Retinal pigment epithelial cell (primary cell): ENCODE data around the gene OTUB1.

Source experiments
- DNase-seq: peaks from one replicate; pipeline ENCODE4 v3.0.0-alpha.2; 2010; ENCODE audit warnings: low read depth
- H3K4me3 ChIP-seq: 2 replicates; pipeline ENCODE4 v1.5.1; 2011; ENCODE audit warnings: mild to moderate bottlenecking, low read length, control low read depth, moderate library complexity
- TF ChIP-seq, protein P1 (sequence below): conservative IDR thresholded peaks from 2 replicates; pipeline ENCODE4 v1.5.1; 2011; ENCODE audit warnings: low read depth, low read length, control low read depth, inconsistent platforms

The OTUB1 gene

DNA sequence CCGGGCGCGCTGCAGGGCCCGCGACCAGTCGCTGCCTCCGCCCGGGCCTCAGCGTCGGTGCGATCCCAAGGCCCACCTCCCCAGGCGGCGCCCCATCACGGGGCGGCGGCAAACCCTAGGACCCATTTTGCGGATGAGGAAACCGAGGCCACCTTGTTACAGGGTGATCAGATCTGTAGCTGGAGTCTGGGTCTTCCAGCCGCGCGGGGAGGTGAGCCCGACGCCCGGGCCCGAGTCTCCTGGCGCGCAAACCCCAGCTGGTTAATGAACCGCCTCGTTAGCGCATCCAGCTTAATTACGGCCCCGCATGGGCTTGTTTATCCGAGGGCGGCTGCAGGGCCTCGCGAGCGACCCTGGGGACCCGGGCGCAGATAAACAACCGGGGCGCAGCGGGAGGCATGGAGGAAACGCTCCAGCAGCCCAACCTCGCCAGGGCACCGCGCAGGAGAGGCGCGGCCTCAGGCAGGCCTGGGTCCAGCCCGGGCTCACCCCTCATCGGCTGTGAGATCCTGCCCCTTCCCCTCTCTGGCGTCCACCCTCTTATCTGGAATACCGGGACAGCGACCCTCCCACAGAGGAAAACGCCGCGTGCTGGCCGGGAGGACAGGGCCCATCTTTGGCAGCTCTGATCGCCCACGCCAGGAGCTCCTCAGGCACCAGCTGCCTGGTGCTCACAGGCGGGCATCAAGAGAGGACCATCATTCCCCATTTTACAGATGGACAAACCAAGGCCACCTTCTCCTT is 14.7 kb downstream of the OTUB1 start:
- DNase-seq: no peak
- H3K4me3 ChIP-seq: no peak overlapping the region
- TF ChIP-seq, protein P1, sequence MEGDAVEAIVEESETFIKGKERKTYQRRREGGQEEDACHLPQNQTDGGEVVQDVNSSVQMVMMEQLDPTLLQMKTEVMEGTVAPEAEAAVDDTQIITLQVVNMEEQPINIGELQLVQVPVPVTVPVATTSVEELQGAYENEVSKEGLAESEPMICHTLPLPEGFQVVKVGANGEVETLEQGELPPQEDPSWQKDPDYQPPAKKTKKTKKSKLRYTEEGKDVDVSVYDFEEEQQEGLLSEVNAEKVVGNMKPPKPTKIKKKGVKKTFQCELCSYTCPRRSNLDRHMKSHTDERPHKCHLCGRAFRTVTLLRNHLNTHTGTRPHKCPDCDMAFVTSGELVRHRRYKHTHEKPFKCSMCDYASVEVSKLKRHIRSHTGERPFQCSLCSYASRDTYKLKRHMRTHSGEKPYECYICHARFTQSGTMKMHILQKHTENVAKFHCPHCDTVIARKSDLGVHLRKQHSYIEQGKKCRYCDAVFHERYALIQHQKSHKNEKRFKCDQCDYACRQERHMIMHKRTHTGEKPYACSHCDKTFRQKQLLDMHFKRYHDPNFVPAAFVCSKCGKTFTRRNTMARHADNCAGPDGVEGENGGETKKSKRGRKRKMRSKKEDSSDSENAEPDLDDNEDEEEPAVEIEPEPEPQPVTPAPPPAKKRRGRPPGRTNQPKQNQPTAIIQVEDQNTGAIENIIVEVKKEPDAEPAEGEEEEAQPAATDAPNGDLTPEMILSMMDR: no peak

DNA sequence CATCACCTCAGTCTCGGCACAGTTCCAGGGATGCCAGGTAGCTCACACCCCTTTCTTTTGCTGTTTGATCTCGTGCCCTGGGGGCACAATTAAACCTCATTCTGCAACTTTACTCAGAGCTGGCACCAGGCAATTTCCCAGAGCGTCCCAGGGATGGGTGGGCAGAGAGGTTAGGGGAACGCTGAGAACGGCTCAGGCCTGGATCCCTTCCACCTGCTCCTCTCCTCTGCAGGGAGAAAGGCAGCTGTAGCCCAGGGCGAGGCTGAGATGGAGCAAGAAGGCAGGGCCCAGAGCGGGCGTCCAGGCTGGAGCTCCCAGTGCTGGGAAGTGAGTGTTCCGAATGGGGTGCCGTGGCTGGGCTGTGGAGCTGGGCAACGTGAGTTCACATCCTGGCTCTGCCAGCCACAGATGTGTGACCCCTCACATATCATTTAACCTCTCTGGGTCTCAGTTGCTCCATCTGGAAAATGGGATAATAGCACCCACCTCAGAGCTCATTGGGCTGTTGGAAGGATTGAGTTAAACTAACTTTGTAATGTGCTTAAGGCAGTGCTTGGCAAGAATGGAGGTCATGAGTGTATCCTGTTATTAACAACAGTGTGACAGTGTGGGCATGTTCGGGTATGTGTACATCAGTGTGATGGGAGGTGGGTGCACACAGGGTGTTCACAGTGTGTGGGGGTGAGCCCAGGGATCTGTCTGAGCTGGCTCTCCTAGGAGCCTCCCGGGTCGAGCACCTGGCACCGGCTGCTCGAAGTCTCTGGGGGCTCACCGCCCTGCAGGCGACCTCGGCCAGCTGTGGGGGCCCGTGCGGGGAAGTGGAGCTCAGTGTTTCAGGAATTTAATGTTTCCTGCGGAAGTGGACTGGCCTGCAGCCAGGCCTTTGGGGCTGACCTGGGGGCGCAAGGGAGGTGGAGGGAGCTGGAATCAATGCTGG is 15.5 kb downstream of the OTUB1 start:
- no peak for DNase-seq
- no peak overlapping the region for H3K4me3 ChIP-seq
- TF ChIP-seq, protein P1: no peak

DNA sequence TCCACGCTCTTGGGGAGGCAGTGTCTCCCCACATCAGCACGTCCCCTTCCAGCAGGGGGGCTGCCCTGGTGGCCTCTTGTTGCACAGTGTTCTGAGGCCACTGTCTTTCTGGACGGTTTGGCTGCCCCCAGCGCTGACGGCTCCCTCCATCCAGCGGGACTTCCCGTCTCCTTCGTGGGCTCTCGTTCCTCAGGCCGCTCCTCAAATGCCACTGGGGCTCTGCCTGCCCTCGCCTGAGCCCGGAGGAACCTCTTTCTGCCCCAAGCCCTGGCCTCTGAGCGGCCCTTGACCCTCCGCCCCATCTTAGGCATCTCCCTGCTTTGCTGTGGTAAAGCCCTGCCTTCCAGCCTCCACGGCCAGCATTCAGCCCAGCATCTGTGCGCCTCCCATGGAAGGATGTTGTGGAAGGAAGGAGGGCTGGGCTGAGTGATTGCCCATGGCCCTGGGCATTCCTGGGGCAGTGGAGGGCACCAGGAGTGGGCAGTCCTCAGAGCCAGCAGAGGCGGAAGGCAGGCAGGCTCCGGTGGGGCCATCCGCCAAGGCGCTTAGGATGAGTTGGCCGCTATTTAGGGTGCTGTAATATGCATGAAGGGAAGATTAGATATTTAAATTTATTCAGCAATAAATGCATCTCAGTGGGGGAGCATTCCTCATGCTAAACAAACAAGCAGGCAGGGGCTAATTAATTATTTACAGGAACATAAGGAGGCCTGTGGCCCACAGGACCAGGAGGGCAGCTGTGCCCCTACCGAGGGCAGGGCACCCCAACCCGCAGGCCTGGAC is 17.8 kb downstream of the OTUB1 start:
- H3K4me3 ChIP-seq: no peak overlapping the region
- DNase-seq: no peak
- TF ChIP-seq, protein P1: no peak

DNA sequence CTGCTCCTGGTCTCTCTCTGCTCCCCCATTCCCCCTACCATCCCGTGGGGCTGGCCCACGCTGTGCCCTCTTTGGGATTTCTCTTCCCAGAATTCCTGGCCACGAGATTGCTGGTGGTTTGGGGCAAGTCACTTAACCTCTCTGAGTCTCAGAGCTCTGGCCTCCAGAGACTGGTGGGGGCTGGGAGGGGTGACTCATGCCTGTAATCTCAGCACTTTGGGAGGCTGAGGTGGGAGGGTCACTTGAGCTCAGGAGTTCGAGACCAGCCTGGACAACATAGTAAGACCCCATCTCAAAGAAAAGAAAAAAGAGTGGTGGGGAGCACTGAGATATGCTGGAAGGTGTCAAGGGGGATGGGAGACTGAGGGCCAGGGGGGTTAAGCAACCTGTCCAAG is 18.3 kb downstream of the OTUB1 start:
- TF ChIP-seq, protein P1: no peak
- no peak for DNase-seq
- H3K4me3 ChIP-seq: no peak overlapping the region

DNA sequence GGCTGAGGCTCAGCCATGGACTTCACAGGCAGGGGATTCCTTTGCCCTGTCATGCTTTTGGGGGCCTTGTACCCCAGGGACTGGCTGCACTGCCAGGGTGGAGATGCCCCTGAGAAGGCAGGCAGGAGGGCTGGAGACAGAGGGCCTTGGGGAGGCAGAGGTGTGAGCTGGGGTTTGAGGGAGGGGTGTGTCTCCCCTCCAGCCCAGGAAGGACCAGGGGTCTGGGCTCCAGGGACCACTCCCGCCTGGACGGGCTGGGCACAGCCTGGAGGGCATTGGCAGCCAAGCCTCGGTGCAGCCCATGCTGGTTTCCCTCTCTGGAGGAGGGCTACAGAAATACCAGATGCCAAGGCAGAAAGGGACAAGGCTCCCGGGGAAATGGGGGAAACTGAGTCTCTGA is 19.5 kb downstream of the OTUB1 start:
- H3K4me3 ChIP-seq: no peak overlapping the region
- TF ChIP-seq, protein P1: no peak
- DNase-seq: no peak

DNA sequence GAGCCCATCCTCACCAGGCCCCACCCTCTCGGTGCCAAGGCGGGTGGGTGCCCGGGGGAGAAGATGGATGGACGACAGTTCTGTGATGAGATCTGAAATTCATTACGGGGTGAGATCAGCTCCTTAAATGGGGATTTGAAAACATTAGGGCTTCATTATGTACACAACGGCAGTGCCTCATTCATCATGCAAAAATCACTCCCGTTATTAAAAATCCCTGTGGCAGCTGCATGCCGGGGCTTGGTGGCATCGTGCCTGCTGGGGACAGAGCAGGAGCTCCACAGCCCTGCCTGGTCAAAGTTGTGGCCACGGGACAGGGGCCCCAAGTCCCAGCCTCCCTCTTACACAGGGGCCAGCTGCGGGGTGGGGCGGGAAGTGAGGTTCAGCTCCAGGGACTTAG is 20.2 kb downstream of the OTUB1 start:
- DNase-seq: no peak
- TF ChIP-seq, protein P1: no peak
- H3K4me3 ChIP-seq: no peak overlapping the region
